ENCODE measurements around the gene CYTIP.

The CYTIP gene

DNA sequence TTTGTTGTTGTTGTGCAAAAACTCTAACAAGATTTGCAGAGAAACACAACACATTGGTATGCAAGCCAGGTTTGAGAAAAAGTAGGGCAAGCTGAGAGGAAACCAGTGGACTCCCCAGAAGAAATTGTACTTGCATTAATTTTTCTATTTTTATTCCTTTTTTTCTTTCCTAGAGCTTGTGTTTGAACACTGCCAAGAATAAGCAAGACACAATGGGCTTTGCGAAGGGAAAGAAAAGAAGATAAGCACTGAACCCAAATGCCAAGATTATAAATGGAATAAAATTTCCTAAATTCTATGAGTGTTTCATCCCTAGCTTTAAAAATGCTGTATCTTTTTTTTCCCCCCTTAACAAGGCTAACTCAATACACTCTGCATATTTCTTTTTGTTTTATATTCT is 17.0 kb upstream of the CYTIP start:
- DNase-seq, result no peak

DNA sequence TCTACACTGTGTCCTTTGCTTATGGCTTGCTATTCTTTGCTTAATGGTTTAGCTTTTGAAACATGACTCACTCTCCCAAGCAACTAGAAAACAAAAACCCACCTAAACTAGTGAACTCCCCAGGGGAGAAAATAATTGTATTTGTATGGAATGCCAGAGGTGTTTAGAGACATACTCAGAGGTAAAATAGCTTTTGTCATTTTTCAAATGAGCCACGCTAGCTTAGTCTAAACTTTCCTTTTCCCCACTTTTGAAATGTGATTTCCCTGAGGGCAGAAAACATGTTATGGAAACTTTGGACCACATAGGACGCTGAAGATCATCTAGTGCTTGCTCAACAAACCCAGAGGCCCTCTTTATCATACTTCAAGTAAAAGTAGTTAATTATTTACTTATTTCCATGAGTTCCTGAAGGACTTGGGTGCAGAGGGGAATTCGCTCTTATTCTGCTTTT is 16.5 kb upstream of the CYTIP start:
- no peak for DNase-seq

DNA sequence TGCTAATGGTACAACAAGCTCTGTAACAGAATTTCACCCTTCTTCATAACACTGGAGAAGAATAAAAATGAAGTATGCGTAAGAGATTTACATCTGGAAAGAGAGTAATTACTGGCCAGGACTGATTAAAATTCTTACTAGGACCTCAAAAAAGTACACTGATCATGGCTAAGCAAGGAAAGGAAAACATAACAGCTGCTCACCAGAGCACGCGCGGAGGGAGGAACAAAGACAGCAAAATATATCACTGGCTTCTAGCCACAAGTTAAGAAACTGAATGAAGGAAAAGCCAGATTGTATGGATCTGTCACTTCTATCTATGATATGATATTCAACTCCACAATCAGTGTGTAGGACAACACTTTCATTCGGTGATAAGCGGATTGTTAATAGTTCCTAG is 15.6 kb upstream of the CYTIP start:
- DNase-seq, result no peak

DNA sequence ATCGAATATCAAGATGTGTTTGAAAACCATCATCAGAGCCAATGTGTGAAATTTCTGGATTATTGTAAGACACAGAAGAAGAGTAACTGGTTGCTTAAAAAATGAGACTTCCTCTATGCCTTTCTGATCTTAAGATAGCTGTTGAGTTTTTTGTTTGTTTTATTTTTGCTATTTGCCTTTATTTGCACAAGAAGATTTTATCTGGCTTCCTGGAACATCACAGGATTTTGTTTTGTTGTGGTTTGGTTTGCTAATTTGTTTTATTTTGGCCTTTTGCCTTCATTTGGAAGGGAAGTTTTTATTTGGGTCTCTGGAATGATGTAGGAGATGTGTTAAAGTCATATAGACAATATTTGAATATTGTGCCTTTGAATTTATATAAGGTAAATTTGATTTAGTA is 3.9 kb upstream of the CYTIP start:
- DNase-seq, result no peak

DNA sequence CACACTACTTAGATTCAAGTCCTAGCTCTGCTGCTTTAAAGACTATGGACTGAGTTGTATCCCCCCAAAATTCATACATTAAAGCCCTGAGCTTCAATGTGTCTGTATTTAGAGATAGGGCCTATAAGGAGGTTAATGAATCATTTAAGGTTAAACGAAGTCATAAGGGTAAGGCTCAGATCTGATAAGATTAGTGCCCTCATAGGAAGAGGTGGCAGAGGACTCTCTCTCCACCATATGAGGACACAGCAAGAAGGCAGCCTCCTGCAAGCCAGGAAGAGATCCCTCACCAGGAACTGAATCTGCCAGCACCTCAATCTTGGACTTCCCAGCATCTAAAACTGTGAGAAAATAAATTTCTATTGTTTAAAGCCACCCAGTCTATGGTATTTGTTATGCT is 3.1 kb upstream of the CYTIP start:
- DNase-seq, result no peak

DNA sequence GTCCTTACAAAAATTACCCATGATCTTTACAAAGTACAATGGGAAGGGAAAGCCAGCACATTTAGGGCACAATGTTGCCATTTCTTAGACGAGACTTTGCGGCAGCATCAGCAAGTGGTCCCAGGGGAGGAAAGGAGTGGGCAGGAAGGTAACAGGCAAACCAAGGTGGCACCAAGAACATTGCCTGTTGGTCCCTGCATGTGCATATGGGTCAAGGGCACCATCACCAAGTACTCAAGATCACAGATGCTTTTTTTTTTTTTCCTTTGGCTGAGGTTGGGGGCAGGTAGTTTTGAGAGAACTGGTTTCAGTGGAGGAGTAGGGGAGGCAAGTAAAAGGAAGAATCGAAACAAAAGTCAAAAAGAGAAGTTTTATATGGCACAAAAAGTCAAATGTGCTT is 752 bp upstream of the CYTIP start:
- DNase-seq, result no peak

DNA sequence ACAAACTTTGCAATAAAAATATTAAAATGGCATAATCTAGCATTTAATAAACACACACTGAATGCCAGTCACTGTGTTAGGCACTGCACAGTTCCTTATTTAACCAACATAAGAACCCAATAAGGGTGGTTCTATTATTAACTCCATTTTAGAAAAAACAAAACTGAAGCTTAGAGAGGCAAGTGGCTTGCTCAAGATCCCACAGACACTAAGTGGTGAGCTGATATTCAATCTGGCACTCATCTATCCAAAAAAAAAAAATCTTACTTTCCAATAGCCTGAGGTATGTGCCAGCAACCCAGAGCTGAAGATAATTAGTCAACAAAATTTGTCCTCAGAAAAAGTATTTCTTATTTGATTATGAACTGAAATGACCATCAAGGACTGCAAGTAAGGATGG is 799 bp downstream of the CYTIP start:
- no peak for DNase-seq

DNA sequence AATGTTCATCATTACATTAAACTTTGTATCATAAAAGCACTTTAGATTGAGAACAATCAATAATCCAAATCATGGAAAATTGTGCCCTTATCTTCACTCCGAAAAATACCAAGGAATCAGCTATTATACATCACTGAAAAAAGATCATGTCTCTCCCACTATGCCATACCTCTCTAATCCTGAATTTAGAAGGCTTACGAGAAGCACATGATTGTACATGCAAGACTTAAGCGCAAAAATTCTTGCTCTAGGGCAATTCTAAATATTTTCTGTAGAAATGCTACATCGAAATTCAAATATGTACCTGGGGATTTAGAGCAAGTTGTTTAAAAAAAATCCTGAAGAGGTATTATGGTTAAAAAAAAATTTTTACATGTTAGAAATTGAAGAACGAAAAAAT is 1.3 kb downstream of the CYTIP start:
- DNase-seq, result no peak

DNA sequence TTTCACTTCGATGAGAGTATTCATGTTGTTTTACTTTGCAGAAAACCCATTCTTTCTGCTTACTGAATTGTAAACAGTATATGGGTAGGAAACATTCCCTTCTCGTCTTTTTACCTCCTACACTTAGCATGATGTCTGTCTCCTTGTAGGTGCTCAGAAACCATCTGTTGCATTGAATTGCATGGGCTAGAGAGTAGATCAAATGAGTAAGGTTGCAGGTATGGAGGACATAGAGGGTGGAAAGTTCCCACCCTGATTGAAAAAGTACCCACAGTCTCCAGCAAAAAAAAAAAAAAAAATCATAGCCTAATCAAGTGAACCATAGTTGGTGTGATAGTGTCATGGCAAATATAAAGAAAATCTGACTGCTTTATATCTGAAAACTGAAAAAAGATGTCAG is 1.7 kb downstream of the CYTIP start:
- DNase-seq, result no peak

DNA sequence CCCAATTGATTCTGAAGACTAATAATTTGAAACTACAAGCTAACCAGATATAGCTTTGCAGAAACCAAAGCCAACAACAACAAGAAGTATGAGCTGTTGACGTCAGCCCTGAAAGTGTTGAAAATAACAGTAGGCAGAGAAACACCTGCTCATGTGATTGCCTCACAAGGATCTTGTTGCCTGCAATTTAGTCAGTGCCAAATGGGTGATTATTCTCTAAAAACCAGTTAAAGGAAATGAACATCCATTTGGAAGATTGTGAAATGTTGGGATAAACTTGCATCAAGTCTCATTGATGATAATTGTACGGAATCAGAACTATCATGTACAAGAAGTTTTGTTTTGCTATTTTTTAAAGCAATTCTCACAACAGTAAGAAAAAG is 2.8 kb downstream of the CYTIP start:
- DNase-seq, result no peak

DNA sequence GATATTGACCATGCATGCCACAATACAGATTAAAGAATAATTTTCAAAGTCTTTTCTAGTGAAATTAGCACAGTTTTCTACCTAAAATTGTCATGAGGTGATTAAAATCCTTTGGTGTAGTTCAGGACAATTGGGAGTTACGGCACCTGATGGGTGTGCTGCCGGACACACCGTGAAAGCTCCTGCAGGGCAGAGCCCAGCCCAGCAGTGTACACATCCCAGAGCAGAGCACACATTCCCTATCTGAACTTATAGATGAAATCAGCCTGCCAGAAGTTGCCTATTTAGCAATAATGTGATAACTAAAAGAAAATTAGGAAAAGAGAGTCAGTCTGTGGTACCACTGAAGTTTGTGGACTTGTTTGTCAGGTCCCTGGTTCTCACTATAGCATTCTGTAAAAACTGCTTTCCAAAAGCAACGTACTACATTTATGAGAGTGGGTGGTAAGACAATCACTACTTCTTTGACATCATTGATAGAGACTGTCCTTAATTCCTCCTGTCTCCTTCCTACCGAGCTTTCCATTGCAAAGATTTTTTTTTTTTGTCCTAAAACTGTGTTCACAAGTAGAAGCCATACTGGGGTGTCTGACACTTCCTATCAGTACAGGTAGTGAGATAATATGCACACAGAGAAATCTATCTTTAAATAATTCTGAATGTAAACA is 3.4 kb downstream of the CYTIP start:
- DNase-seq, result no peak

DNA sequence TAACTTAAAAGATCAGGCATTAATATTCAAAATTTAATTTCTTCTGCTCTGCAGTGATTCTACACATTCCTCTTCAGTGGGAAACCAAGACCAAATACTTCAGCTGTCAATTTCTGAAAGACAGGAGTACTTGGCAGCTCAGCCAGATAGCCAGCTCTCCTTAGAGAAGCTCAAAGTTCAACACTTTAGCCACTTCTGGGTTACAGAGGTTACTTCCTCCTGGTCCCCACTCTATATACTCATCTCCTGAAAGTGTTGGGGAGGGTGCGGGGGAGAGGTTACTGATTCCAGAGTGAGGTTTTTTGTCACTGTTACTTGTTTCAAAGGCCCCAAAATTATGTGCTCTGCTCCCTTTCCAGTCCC is 4.1 kb downstream of the CYTIP start:
- DNase-seq, result no peak

DNA sequence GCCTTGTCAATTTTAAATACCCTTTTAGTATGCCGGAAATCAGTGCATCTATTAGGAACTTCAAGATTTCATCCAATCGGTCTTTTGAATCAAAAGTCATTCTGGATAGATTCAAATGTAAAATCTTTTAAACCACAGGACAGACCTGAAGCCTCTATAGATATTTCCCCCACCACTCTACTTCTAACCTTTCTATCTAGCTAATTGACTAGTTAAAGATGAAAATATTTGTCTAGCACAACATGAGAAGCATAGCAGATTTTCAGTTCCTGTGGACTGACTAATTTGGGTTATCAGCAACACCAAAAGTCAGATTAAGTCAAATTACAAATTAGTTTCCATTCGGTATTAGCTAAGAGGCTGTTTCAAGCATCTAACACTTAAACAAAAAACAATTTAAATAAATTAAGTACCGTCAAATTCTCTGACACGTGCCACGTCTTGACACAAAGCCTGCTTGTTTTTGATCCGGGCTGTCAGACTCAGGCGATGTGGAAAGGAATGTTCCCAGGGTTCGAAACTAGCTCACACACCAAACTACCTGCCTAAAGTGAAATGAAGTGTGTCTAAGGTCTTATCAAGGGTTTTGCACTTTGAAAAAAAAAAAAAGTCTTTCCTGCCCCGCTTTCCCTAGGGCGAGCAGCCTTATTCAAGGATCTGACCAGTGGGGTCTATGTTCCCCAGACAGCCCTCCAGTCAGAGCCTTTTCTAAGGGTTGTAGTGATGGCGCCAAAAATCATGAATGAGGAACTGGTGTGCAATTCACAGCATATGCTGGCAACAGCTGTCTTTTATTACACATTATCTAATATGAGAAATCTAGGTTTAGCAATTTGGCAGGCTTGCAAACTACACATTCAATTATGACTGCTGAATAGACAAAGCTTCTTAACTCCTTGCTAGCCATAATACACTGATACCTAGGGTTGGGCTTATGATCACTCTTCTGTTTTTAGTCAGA is 4.7 kb downstream of the CYTIP start:
- DNase-seq, result peak; percentile 35

DNA sequence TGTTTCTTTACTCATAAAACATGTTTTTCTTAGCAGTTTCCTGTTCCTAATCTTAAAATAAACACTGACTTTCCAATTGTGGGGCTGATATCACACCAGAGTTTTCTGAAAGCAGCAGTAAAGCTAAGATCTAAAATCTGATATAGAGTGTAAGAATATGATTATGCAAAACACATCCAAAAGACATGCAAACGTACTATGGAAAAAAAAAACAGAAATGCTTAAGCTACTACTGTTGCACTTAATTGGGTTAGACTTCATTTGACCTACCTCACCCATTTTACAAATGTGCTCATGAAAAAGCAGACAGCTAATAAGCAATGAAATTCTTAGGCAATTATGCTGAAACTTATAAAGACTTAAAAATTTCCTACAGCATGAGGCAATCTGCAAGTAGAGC is 10.5 kb downstream of the CYTIP start:
- no peak for DNase-seq

DNA sequence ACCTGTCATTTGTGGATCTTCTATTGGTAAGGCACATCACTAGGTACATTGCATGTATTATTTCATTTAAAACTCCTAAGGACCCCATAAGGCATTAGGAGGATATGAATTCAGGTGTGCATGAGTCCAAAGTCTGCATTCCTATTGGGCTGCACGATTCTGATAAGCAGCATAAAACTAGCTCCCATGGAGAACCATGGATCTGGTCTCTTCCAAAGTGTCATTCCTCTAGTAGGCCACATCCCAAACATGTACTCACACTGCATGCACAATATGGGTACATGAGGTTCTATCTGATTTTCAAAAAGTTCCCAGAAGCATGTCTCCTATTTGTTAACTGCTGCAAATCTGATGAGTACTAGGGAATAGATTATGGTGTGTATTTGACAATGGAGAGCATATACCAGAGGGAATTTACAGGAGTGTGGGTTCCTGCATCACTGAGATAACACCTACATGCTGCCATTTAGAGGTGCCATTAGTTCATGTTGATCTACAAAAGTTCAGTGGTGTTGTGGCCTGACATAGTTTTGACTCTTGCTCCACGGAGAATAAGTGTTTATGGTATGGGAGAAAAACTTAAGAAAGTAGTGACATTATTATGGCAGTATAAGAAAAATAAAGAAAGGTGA is 11.3 kb downstream of the CYTIP start:
- DNase-seq, result no peak

DNA sequence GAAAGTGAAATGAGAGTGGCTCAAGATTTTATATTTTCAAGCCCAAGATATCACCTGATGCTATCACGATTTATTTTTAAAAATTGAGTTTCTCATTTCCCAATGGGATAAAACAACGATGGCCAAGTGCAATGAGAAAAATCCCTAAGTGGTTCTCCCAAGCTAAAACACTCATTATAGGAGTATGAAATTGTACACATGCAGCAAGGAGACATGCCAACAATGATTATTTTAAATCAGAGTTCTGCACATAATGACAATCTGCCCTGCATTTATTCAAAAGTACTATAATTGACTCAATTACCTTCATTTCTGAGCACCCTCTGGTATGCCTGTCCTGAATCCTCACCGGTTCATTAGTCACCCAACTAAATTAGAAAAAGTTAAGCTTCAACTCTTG is 12.7 kb downstream of the CYTIP start:
- no peak for DNase-seq

DNA sequence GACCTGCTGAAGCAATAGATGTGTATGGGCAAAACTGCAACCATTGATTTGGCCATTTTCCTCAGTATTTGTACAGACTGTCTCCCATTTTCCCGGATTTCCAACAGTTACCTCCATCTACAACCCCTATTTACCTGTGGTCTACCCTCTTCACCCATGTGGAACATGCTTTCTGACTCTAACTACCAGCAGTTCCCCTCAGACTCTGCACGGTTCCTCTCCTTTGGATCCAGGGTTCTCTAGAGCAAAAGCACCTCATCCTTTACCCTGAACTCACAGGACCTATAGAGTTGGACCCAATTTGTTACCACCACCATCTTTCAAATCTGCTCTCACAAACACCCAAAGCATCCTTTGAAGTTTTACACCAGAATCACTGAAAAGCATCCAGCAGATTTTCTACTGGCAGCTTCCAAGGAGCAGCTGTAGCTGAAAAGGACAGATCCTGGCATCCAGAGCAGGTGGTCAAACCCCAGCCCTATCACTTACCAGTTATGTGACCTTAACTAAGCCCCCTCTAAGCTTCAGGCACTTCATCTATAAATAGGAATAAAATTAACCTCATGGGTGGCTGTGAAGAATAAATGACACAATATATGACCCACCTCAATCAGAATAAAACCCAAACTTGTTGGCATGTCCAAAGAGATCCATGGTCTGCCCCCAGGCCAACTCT is 15.3 kb downstream of the CYTIP start:
- DNase-seq, result no peak

DNA sequence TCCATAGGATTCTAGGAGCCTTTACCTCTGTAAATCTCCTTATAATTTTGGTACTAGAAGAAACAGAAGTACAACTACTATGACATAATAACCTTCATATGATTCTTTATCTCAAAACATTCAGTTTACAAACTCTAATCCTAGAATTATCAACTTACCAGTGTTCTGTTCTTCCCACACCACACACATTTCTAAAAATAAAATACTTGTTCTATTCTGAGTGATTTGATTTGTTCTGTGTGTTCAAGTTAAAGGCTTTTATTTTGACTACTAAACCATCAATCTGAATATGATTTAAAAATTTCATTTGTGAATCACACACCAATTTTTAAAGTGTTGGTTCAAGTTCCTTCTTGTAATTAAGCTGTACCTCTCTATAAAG is 16.0 kb downstream of the CYTIP start:
- no peak for DNase-seq

DNA sequence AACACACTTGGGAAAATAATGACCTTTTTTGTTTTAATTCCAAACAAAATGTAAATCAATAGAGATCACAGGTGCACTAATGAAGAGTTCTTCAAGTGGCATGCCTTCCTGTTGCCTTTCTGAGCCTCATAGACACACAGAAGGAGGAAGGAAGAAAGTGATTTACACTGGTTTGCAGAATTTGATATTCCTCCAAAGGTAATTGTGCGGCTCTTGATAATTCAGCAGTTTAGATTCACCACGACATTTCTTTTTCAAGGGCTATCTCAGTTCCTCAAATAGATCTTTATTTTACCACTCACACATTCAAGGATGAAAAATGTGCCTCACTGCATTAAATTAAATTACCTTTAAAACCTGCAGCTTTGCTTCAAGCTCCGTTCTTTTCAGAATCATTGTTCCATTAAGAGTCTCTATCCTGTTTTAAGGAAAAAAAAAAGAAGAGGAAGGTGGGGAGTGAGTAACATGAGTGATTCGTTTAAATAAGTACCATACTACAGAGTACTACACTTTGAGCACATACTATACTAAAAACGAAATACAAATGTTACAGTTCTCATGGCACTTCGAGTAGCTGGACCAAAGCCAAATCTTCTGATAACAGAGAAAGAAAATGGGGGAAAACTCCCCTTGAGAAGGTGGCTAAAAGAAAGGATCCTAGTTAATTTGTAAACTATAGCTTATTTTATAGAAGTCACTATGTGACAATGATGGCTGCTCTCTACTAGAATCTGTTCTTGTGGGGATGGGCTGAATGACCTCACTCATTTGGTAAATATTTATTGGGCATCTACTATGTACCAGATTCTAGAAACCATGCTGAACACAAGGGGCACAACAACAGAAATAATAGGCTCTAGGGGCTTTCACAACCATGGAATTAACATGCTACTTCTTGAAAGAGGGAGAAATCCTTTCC is 16.6 kb downstream of the CYTIP start:
- DNase-seq, result no peak

DNA sequence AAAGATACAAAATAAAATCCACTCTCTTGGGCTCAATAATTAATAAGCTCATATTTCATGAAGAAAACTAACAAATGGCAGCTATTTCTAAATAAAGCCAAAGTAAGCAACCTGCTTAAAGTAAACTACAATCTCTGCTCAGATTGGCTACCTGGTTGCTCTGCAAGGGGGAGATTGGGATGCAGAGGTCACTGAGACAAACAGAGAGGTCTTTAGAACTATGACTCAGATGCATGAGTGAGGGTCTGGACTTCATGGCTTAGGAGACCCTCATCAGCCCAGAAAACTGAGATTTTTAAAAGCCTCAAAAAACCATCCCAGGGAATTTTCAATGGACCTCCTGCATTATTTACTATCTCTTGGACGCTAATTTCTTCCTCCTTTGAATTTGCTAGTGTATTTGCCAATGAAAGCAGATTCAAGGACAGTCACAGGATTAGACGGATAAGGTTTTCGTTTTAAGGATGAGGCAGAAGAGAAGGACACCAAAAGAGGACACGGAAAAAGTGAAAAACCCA is 17.4 kb downstream of the CYTIP start:
- DNase-seq, result no peak

DNA sequence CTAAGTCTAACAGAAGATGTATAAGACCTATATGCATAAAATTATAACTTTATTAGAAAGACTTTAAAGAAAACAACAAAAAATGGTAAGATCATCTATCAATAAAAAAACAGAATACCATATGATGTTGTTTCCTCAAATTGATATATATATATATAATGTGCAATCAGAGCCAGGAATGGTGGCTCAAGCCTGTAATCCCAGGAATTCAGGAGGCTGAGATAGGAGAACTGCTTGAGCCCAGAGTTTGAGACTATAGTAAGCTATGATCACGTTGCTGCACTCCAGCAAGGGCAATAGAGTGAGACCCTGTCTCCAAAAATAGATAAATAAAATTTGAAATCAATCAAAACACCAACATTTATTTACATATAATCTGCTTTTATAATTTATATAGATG is 19.5 kb downstream of the CYTIP start:
- no peak for DNase-seq

DNA sequence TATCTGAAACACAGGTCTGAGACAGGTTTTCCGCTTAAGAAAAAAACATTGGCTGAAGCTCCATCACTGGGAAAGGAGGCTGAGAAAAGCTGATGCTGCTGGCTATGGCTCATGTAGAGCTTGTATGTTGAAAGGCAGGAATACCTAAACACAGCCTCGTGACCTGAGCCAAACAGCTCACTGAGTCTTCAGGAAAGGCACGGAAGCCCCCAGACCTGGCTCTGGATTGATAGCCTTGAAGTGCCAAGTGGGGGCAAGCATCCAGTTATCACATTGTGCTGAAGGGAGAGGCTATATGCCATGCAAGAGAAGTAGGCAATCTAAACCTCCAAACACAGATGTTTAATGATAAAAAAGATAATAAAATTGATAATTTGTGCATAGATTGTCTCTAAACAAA is 21.9 kb downstream of the CYTIP start:
- no peak for DNase-seq
